AG08396 (cell line): ENCODE results near the gene NDUFS6.

Experiments used
- DNase-seq: peaks from one replicate; pipeline ENCODE4 v3.0.0; 2012; ENCODE audit warnings: low spot score, mixed read lengths

The NDUFS6 gene

DNA sequence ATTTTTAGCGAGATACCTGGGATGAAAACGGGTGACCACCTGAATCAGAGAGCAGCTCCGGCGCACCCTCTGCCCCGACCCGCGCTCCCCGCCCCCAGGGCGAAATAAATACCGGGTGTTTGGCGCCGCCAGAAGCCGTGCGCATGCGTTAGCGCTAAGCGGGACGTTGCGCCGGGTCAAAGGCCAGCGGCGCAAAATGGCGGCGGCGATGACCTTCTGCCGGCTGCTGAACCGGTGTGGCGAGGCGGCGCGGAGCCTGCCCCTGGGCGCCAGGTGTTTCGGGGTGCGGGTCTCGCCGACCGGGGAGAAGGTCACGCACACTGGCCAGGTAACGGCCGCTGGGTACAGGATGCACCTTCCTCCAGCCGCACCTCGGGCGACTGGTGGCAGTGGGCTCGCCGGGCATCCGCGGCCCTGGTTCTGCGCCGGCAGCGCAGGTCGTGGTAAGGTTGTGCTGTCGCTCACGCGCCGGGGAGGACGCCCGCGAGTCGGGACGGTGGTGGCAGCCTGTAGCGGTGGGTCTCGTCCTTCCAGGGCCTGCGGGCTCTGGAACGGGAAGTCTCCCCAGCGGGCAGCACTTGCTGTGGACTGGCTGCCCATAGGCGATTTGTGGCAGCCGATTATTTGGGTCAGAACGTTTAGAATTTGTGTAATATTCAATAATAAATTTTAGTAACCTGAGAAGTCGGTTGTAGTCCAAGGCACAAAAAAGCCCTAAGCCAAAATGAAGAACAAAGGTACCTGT lies at the start of gene NDUFS6:
TSS of gene NDUFS6 (plus strand) at position 186 of the 745 bp plus-strand sequence. CDS start at position 197, 11 bp downstream.
- DNase-seq, result peak; percentile 87

DNA sequence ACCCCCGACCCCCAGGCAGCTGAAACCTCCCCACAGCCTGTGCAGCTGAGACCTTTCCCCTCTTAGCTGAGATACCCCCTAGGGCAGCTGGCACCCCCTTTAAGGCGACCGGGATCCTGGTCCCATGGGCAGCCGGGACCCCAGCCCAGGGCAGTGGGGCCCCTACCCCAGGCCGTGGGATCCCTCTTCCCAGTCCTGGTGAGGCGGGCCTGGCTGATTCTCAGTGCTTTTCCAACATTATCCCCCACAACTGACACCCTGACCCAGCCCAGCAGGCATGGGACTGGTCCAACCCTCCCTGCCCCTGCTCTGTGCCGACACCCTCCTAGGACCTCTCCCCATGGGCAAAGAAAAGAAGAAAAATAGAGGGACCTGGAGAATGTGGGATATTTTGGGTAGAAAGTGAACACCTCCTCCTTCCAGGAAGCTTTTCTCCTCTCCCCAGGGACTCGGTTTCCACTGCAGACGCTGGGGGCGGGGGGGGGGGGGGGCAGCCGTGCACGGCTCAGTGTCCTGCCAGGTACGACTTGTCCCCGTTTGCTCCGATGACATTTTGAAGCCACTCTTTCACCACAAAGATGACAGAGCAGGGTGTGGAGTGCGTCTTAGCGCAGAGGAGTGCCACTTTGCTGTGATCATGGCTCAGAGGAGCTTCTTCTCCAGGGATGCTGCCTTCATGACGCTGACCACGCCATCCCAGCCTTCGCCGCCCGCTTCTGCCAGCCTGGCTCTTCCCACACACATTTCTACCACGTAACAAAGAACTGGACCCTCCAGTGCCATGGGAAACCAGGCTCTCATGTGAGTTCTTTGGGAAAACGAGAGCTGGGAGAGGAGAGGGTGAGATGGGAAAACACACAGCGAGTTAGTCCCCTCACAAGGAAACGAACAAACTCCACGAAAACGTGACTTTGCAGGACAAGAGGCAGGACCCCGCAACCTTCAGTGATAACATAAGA lies 49.1 kb upstream of the NDUFS6 start:
- no peak for DNase-seq

DNA sequence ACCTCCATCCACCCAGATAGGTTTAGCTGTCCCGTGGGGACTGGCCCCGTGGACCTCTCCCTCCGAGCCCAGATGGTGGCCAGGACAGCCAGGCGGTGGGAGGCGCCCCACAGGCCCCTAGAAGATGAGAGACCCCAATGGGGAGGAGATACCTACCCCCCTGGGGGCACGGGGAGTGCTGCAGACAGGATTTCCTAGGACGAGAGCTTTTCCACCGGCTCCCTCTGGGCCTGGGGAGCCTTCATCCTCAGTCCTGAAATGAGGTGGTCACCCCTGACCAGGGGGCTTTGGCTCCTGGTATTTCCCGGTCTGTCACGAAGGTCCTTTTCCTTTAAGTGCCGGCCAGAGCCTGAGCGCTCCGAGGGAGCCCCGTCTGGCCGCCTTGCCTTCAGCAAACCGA lies 48.3 kb upstream of the NDUFS6 start:
- no peak for DNase-seq

DNA sequence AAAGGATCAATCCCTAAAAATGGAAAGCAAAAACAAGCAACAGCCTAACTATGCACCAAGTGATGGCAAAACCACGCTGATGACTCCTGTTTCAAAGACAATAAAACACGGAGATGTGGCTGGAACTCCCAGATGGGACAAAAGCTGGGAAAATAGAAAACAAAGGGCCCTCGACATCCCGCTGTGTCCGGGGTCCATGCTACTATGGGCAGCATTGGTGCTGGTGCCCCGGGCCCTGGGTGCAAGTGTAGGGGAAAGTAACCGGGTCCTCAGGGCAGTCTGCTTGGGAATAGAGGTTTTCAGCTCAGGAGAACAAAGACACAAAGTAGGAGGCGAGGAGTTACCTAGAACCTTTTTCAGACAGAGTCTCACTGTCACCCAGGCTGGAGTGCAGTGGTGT lies 47.7 kb upstream of the NDUFS6 start:
- no peak for DNase-seq

DNA sequence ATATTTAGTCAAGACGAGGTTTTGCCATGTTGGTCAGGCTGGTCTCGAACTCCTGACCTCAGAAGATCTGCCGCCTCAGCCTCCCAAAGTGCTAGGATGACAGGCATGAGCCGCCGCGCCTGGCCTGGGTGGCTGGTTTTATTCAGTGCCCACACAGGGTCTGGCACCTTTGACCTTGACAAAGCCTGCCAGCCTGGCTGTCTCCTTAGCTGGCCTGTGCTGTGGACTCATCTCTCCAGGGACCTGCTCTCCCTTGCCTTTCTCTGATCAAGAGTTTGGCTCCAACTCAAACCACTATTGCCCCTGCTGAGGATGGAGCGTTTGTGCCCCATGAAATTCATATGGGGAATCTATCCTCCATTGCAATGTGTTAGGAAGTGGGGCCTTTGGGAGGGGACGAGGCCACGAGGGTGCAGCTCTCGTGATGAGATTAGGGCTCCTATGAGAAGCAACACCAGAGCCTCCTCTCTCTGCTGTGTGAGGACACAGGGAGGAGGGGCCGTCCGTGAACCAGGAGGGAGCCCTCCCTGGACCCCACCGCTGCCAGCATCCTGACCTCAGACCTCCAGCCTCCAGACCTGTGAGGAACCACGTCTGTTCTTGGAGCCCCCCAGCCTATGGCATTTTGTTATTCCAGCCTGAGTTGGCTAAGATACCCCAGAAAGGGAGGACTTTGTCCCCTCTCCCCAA lies 46.5 kb upstream of the NDUFS6 start:
- DNase-seq, result no peak

DNA sequence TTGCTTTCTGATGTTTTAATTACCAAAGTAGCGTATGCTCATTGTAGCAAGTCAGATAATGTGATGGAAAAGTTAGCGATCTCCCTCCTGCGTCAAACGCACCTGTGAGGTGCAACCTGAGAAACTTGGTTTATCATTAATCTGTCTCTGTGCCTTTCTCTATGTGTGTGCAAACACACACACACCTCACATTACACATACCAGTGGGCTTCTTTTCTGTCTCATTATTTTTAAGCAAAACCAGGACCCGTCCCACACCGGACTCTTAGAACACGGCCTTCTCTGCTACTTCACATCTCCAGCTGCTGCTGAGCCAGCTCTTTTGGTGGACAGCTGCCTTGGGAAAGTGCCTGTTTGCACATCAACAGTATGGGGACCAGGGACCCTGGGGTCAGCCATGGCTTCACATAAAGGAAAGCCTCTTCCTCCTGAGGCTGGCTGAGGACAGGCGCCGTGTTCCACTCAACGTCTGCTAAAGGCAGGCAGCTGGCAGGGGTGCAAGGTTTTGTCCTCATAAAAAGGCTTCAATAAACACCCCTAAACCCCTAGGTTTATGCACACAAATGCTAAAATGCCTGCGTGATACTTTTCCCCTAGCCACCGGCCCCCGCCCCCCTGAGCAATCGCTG lies 45.8 kb upstream of the NDUFS6 start:
- DNase-seq, result no peak

DNA sequence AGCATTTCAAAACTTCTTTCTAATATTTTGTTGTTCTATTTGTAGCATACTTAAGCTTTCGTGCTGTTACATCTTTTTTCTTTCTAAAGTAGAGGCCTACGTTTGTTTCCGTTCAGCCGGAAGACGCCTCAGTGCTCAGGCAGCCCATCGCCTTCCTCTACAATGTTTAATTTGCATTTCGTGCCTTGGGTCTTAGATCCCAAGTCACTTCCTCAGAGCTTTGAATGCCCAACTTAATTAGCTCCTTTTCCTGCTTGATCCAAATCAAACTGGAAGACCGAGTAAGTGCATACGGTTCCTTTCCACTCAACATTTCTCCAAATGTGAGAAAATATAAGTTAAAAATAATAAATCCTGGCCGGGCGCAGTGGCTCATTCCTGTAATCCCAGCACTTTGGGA lies 44.7 kb upstream of the NDUFS6 start:
- no peak for DNase-seq

DNA sequence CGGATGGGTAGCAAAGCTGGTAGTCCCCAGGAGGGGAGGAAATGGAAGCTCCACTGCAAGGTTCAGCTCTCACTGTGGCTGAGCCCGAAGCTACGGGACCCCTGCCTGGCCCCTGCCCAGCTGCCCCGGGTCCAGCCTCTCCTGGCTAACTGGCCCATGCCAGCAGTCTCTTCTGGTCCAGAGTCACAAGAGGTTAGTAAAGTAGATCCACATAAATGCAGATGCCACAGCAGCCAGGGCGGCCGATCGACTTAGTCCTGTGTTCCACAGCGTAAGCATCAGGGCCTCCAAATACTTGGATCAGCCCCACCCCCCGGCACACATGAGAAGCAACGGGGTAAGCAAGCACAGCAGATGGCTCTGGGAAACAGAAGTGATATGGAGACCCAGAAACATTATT lies 43.7 kb upstream of the NDUFS6 start:
- DNase-seq, result no peak

DNA sequence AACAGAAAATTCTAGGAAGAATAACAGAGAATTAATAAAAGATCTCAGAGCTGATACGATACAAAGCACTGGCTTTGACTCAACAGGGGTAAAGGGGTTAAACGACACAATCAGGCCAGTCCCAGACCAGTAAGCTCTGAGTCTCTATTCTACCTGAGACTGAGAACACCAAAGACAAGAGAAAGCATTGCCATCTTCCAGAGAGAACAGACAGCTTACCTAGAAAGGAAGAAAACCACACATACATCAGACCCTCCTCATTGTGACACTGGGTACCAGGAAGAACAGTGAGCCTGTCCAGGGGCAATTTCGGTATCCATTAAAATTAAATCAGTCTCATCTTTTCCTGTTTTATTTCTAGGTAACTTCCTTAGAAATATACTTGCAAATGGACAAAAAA lies 42.6 kb upstream of the NDUFS6 start:
- DNase-seq, result no peak

DNA sequence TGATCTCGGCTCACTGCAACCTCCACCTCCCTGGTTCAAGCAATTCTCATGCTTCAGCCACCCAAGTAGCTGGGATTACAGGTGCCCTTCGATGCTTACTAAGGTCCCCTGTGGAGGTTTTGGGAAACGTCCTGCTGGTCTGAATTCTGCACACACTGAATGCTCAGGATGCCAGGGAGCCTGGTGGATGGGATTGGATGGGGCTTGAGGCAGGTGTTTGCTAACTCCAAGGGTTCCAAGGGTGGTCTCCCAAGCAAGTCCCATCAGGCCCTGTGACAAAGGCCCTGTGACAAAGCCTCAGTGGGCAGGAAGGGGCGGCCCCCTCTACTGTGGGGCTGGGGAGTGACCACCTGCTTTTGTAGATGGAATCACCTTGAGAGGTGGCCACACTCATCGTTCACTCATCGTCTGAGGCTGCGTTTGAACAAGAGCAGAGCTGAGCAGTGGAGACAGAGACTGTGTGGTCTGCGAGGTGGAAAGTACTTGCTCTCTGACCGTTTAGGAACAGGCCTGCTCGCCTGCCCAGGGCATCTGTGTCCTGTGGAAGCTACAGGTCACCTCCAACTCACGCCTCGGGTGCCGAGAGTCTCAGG lies 41.7 kb upstream of the NDUFS6 start:
- DNase-seq, result no peak

DNA sequence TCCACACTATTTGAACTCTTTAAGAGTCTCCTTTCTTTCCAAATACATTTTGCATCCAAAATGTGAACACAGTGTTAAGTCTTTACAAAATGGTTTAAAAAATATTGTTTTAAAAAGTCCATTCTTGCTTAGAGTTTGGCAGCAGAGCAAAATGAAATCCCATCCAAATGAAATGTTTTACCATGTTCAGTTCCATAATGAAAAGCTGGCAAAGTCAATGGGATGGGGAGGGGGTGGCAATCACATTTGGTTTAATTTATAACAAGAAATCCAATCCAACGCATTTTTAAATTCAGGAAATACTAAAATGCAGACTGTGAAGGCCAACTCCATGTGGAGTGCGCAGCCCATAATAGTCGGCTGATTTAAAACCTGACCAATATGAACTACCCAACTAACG lies 41.0 kb upstream of the NDUFS6 start:
- DNase-seq, result no peak

DNA sequence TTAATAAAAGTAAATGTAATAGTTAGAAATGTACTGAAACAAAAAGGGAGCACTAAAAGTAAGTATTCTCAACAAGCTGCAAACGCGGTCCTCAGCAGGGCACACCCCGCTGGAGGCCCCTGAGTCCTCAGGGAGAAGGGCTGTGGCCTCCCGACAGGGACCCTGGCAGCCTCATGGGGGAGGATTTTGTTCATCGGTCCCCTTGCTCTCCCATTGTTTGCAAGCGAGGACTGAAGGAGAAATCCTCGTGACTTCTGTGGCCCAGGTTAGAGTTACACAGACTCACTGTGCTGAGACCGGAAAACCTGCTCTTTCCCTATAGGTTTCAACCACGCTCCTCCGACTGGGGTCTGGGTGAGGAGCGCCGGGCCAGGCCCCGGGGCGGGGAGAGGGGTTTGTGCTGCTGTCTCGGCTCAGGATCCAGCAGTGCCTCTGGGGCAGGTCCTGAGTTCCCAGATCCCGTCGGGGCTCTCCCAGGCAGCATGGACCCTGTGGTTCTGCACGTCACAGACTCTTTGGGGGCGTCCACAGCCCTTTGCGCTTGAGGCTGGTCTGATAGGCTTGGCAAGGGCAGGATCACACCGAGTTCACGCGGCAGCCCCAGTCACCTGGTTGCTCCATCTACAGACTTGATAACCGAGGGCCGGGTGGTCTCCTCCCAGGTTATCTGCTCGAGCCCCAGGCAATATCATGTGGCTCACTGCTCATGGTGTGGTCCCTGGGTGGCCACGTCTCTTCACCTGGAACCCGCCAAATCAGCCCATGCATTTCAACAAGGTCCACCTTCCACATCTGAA lies 40.4 kb upstream of the NDUFS6 start:
- no peak for DNase-seq

DNA sequence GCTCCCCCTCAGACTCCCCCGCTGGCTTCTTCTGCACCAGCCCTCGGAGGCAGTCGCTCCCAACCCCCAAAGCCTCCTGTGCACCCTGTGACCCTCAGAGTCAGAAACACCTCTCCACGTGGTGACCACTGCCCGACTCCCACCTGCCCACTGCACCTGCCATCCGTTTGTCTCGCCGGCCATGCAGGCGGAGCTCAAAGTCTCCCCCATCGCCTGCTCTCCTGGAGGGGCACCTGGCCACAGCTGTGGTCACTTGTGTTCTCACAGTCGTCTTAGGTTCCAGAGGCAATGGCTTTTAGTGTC lies 39.8 kb upstream of the NDUFS6 start:
- no peak for DNase-seq

DNA sequence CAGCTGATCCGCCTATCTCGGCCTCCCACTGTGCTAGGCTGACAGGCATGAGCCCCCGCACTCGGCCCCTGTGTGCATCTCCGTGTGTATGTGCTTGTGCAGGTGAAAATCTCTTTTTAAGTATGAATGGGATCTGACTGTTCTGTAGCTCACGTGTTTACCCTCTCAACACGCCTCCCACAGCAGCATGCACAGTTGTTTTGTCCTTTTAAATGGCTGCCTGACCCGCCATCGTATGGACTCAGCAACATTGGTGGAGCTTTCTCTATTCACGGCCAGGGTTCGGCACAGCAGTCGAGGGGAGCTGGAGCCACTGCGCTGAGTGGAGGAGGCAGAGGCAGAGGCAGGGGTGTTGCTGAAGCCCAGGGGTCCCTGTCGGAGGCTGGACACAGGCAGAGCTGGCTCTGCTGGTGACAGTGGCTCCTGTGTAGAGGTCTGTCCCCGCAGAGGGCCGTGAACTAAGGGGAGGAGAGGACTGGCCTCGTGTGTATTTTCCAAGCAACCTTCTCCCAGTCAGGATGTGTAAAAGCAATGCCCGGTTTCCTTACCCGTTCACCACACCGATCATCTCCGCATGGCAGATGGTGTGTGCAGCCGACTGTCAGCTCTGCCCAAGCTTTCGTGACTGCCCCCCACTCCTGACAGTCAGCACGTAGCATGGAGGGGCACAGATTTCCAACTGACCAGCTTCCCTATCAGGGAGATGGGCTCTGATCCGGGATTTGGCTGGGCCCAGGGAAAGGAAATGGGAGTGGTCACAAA lies 38.9 kb upstream of the NDUFS6 start:
- DNase-seq, result no peak

DNA sequence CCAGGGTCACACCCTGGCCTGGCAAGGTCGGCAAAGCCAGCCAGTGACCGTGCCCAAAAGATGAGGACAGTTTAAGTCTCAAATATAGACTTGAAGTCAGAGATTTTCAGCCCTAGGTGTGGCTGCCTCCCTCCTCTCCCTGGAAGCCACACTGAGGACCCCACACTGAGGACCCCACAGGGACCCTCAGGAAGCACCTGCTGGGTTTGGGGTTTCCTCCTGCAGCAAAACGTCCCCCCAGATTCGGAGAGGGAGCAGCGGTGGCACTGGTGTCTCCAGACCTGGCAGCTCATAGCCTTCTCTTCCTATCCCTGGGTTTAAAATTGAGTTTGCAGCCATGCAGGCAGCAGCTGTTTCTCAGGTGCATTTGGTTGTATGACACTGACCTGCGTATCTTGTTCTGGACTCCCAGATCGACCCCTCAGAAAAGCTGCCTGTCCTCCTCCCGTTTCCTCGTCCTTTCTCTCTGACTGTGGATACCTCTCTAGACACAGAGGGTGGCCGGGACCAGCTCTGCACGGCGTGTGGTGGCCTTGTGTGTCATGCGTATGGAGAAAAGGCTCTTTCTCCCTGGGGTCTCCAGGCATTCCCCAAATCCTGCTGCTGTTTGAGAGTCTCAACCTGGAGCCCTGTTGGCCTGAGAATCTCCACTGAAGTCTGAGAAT lies 38.2 kb upstream of the NDUFS6 start:
- no peak for DNase-seq

DNA sequence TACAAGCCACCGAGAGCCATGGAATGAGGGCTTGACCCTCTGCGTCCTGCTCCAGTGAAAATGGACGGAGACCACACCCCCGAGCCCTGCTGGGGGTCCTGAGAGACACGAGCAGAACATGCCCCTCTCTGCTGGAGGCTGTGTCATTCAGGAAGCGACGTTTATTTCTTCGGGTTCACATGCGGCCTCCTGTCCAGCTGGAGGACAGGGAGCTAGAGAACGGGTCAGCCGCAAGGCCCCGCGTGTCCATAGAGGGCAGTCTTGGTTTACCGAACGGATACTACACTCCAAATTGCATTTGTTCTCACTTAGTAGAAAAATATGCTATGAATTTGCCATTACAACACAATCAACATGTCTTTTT lies 37.7 kb upstream of the NDUFS6 start:
- peak; percentile 93 for DNase-seq

DNA sequence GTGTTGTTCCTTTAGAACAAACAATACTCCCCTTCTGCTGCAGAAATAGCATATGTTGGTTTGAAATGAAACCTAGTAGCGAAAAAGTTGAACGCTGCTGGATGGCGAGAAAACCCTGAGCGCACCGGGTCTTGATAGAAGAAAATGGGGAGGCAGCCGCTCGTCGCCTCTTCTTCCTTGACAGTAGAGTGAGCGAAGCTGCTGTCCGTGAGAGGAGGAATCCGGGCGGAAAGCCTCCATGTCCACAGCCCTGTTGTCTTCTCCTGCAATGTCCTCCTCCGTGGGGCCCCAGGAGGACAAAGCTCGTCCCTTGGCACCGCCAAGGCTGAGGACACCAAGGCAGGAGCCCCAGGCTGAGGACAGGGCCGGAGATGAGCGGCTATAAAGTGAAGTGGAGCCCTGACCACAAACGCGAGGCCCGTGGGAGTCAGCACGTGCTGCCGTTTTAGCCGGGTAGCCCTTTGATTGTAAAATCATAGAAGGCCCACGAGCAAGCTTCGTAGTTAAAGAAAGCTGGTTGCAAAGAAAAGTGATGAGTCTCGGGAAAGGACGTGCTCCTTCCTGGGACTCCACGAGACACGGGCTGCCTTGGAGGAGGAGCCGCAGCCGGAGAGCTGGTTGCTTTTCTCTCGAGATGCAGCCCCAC lies 37.1 kb upstream of the NDUFS6 start:
- DNase-seq, result no peak

DNA sequence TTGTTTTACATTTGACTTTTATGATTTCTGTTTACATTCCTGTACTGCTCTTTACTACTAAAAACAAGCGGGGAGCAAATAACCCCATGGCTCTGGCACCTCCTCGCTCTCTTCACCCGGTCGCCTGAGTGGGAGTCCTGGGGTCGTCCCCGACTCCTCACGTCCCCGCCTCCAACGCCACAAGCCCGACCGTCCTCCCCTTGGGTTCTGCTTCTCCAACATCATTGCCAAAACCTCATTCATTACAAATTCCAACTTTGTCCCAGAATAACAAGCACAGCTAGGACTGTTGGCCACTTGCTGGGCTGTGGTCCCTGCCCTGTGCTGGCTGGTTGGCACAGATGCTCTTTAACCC lies 36.6 kb upstream of the NDUFS6 start:
- DNase-seq, result no peak

DNA sequence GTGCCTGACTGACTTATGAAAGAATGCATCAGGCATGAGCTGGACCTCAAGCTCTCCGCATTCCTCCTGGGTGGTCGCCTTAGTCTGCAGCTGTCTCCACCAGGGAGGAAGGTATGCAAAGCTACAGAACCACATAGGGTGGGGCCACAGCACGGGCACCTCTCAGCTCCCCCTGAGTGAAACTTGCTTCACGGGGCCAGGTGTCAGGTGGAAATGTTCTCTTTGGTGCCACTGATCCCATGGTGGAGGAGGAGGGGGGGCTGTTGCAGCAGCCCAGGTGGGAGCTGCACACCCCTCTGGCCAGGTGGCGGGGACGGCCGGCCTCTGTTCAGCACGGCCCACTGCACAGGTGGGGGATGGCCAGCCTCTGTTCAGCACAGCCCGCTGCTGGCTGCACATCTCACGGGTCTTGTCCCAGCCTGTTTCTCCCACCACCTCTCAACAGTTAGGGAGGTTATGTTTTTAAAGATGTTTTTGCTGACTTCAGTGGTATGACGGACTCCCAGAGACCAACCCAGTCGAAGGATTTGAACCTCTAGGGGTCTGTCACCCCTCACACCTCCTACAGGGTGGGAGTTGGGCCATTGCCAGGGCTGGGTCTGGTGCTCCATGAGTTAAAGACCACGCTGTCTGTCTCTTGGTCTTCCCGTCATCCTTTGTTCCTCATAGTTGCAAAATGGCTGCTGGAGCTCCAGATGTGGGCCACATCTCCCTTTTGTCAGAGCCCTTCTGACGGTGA lies 35.9 kb upstream of the NDUFS6 start:
- no peak for DNase-seq
